Stimulated activated CD4-positive, alpha-beta T cell treated with anti-CD3 and anti-CD28 coated beads, TNF-alpha, amount 100 ng/mL, for 24 hours (primary cell): ENCODE measurements around the gene LIPF.
"Not testable (repeated sequence)": the region's sequence is repeated elsewhere in the genome, so short reads cannot be mapped to it uniquely, and the experiment has no call there.

Experiments
- DNase-seq, 3 experiments: peaks; one replicate each; pipeline ENCODE4 v3.0.0-alpha.2; 2020; ENCODE audit warnings: low read depth in 3 of 3

LIPF gene

GRCh38 chr10:88664142-88664541 is at the start of gene LIPF:
Gene LIPF (plus strand): TSS chr10:88664442. CDS start chr10:88667298, 2,856 bp downstream.
- no peak for DNase-seq

GRCh38 chr10:88616250-88616977 is 47.8 kb upstream of the LIPF start:
- DNase-seq, result no peak

GRCh38 chr10:88617772-88618300 is 46.4 kb upstream of the LIPF start:
- DNase-seq, result no peak

- no peak for DNase-seq
These were observed 45.7 kb upstream of the LIPF start for GRCh38 chr10:88618496-88618895.

GRCh38 chr10:88620441-88620840 is 43.8 kb upstream of the LIPF start:
- no peak for DNase-seq

- DNase-seq, result no peak
These were observed 40.4 kb upstream of the LIPF start for GRCh38 chr10:88623835-88624234.

GRCh38 chr10:88624840-88625239 is 39.4 kb upstream of the LIPF start:
- no peak for DNase-seq

GRCh38 chr10:88640186-88640585 is 24.1 kb upstream of the LIPF start:
- no peak for DNase-seq

- no peak for DNase-seq
These were observed 22.0 kb upstream of the LIPF start for GRCh38 chr10:88642209-88642608.

GRCh38 chr10:88642963-88643362 is 21.3 kb upstream of the LIPF start:
- no peak for DNase-seq

- no peak for DNase-seq
These were observed 17.1 kb upstream of the LIPF start for GRCh38 chr10:88647061-88647615.

GRCh38 chr10:88651101-88651551 is 13.1 kb upstream of the LIPF start:
- DNase-seq, result no peak

GRCh38 chr10:88652616-88653015 is 11.6 kb upstream of the LIPF start:
- no peak for DNase-seq

- DNase-seq, result no peak
These were observed 6.3 kb upstream of the LIPF start for GRCh38 chr10:88657901-88658300.

- no peak for DNase-seq
These were observed 4.3 kb upstream of the LIPF start for GRCh38 chr10:88659725-88660597.

GRCh38 chr10:88660598-88660884 is 3.7 kb upstream of the LIPF start:
- no peak for DNase-seq

- DNase-seq, result no peak
These were observed 3.2 kb upstream of the LIPF start for GRCh38 chr10:88661018-88661417.

GRCh38 chr10:88661577-88661976 is 2.7 kb upstream of the LIPF start:
- DNase-seq, result no peak

GRCh38 chr10:88663153-88663552 is 1.1 kb upstream of the LIPF start:
- DNase-seq, result not testable (repeated sequence)

- no peak for DNase-seq
These were observed 4.2 kb downstream of the LIPF start for GRCh38 chr10:88668465-88668864.

- DNase-seq, result peak in 1 of 3 experiments; percentile 3
These were observed 6.3 kb downstream of the LIPF start for GRCh38 chr10:88670497-88670896.

- DNase-seq, result no peak
These were observed 7.8 kb downstream of the LIPF start for GRCh38 chr10:88672041-88672440.
